Mesodermal cell (in vitro differentiated cells): ENCODE results near the gene AP5B1.
"Not testable (repeated sequence)": the region's sequence is repeated elsewhere in the genome, so short reads cannot be mapped to it uniquely, and the experiment has no call there.

Experiments
- H3K27ac ChIP-seq: 2 replicates; pipeline ENCODE4 v1.7.0; 2013; ENCODE audit warnings: mild to moderate bottlenecking, low read depth, low read length, moderate library complexity; ENCODE audit not compliant: severe bottlenecking
- H3K36me3 ChIP-seq: 2 replicates; pipeline ENCODE4 v1.7.1; 2013; ENCODE audit warnings: mild to moderate bottlenecking, low read length, moderate library complexity; ENCODE audit not compliant: control insufficient read depth, insufficient read depth
- H3K4me1 ChIP-seq: one replicate; pipeline ENCODE4 v1.7.1; 2013; ENCODE audit warnings: mild to moderate bottlenecking, low read length; ENCODE audit not compliant: insufficient read depth, control insufficient read depth, poor library complexity, severe bottlenecking
- H3K4me3 ChIP-seq: 2 replicates; pipeline ENCODE4 v1.7.0; 2013; ENCODE audit warnings: low read length, control low read depth, mild to moderate bottlenecking; ENCODE audit not compliant: insufficient read depth, poor library complexity, severe bottlenecking; ENCODE audit errors: extremely low read depth
- H3K9me3 ChIP-seq: 2 replicates; pipeline ENCODE4 v1.7.1; 2013; ENCODE audit warnings: mild to moderate bottlenecking, low read length, moderate library complexity; ENCODE audit not compliant: control insufficient read depth
- WGBS, 2 experiments: methylation state at CpG; one replicate each; pipeline ENCODE4 v1.1.5; 2013; ENCODE audit warnings: missing lambda C conversion rate in 2 of 2; ENCODE audit not compliant: insufficient coverage in 2 of 2; 5-methylcytosine and 5-hydroxymethylcytosine counted together

Gene AP5B1

DNA sequence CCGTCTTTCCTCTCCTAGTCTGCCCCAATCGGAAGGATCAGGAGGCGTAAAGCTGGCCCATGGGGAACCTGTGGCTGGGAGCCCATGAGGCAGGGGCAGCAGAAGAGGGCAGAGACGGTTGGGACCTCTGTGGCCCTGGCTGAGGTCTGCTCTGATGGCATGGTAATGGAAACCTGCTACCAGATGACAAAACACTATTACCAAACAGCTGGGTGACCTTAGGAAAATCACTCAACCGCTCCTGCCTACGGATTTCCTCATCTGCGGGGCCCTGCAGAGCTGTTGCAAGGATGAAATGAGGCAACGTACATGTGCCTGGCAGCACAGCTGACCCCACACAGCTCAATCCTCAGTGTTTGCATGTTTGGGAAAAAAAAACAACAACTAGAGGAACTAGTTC lies 4.6 kb downstream of the AP5B1 start:
- WGBS, 2 experiments = 92 to 94% methylated on average over 7 of the region's 8 CpGs
- H3K36me3 ChIP-seq = peaks cover 32% of the 10 kb centered on the region
- no peaks in the 10 kb centered on the region for H3K9me3 ChIP-seq
- no peaks in the 10 kb centered on the region for H3K4me1 ChIP-seq
- H3K4me3 ChIP-seq = no peak overlapping the region
- no peak overlapping the region for H3K27ac ChIP-seq

DNA sequence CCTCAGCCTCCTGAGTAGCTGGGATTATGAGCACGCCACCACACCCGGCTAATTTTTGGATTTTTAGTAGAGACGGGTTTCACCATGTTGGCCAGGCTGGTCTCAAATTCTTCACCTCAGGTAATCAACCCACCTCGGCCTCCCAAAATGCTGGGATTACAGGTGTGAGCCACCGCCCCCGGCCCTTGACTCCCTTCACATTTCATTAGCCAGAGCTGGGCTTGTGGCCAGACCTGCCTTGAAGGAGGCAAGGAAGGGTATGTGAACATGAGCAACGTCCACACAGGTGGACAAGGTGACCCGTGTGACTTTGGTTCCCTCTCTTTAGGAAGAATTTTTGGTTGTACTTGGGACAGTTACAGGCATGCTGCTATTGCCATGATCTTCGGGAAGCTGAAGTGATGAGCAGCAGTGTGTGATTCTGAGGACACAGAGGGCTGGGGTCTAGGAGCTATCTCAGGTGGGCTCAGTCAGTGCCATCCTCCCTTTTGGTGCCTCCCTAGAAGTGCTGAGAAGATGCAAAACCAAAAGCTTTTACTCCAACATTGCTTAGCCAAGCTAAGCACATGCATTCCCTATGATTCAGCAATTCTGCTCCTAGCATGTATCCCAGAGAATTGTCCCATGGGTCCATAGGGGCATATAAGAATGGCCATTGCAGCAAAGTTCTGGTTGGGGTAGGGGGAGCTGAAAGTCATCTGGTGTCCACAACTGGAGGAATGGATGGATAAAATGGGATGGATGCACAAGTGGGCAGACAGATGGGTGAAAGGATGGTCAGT lies 6.1 kb downstream of the AP5B1 start:
- 93 to 95% methylated on average over 4 to 5 of the region's 9 CpGs for WGBS, 2 experiments
- no peaks in the 10 kb centered on the region for H3K9me3 ChIP-seq

DNA sequence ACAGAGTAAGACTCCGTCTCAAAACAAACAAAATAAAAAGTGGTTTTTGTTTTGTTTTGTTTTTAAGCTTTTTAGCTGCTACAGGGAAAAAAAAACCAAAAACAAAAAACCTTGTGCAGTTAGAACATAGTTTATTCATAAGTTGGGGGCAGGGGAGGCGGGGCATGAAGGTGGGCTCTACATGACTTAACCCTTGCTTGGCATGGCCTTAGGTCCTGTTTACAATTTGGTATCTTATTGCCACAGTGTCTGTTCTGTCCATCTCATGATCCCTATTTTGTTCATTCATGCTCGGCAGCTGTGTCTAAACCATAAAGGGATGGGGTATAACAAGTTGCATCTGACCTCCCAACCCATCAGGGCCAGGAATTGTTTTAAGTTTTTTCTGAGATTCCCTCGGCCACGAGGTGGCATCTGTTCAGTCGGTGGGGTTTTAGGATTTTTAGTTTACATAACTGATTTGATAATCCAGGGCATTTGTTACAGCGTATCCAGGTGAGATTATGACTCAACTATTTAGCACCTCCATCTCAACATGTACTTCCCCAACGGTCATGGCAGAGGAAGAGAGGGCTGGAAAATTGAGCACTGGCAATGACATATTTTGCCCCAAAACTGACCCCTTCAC lies 6.9 kb downstream of the AP5B1 start:
- no peaks in the 10 kb centered on the region for H3K9me3 ChIP-seq
- H3K4me3 ChIP-seq = no peak overlapping the region
- no peaks in the 10 kb centered on the region for H3K4me1 ChIP-seq
- peaks cover 26% of the 10 kb centered on the region for H3K36me3 ChIP-seq
- 92 to 100% methylated on average over 2 to 4 of the region's 8 CpGs for WGBS, 2 experiments
- no peak overlapping the region for H3K27ac ChIP-seq

More for the DNA sequence above, 6.1 kb downstream of the AP5B1 start:
- no peaks in the 10 kb centered on the region for H3K4me1 ChIP-seq
- H3K4me3 ChIP-seq = no peak overlapping the region
- H3K36me3 ChIP-seq = peaks cover 32% of the 10 kb centered on the region
- no peak overlapping the region for H3K27ac ChIP-seq

DNA sequence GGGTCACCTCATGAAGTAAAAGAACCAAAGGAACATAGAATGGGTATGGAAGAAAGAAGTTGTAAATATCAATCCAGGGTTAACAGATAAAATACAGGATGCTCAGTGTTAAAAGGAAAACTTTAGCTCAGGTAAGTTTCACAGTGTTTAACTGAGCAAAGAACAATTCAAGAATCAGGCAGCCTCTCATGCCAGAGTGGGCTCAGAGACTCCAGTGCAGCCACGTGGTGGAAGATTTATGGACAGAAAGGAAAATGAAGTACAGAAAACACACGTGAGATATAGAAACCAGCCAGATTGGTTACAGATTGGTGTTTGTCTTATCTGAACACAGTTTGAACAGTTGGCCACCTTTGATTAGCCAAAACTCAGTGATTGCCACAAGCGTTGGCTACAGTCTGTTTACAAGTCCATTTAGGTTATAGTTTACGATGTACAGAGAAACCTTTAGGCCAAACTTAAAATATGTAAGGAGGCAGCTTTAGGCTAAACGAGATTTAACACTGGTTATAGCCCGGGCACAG lies 9.1 kb downstream of the AP5B1 start:
- Histone ChIP-seq H3K9me3 (no peaks in the 10 kb centered on the region), H3K27ac (no peak overlapping the region), H3K4me1 (no peaks in the 10 kb centered on the region), H3K4me3 (no peak overlapping the region), H3K36me3 (peaks cover 9% of the 10 kb centered on the region)
- WGBS, 2 experiments = 87 to 94% methylated on average over 4 to 6 of the region's 6 CpGs

DNA sequence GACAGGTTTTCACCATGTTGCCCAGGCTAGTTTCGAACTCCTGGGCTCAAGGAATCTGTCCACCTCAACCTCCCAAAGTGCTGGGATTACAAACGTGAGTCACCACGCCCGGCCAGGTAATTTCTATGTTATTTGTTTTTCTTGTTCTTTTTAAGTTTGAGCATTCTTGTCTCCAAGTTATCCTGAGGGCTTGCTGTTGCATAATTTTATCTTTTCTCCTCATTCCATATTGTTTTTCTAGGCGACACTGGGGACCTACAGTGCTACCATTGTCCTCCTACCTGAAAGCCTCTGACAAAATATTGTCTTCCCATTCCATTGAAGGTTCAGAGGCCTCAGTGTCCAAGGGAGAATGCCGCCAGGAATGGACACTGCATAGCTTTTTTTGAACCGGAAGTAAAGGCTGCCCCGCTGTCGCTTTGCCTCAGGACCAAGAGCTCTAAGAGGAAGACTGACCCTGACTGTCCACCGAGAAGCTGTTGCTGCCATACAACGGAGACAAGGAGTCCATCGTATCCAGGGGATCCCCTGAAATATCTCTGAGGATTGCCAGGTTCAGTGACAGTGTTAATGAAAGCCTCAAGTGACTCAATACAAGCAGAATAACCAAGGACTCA lies 9.7 kb downstream of the AP5B1 start:
- H3K27ac ChIP-seq = no peak overlapping the region
- no peaks in the 10 kb centered on the region for H3K9me3 ChIP-seq
- peaks cover 5% of the 10 kb centered on the region for H3K36me3 ChIP-seq
- no peak overlapping the region for H3K4me3 ChIP-seq
- no peaks in the 10 kb centered on the region for H3K4me1 ChIP-seq
- 86 to 87% methylated on average over 10 of the region's 12 CpGs for WGBS, 2 experiments

DNA sequence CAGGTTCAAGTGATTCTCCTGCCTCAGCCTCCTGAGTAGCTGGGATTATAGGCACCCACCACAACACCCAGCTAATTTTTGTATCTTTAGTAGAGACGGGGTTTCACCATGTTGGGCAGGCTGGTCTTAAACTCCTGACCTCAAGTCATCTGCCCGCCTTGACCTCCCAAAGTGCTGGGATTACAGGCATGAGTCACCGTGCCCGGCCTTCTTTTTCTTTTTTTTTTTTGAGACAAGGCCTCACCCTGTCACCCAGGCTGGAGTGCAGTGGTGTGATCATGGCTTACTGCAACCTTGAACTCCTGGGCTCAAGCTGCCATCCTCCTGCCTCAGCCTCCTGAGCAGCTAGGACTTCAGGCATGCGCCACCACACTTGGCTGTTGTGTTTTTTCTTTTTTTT lies 13.0 kb downstream of the AP5B1 start:
- not testable (repeated sequence) for H3K27ac ChIP-seq, H3K36me3 ChIP-seq, H3K9me3 ChIP-seq, H3K4me3 ChIP-seq, H3K4me1 ChIP-seq
- WGBS, 2 experiments = 67 to 71% methylated on average over 1 to 4 of the region's 5 CpGs

DNA sequence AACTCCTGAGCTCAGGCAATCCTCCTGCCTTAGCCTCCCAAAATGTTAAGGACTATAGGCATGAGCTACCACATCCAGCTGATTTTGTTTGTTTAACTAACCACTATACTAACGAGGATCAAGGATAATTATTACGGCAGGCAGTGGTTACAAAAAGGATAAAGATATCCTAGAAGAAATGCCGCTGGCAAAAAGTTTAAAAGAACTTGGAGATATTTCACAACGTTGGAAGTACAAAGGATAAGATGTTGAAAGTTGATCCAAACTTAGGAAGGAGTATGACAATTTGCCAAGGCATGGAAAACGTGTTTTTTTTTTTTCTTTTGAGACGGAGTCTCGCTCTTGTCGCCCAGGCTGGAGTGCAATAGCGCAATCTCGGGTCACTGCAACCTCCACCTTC lies 13.4 kb downstream of the AP5B1 start:
- Histone ChIP-seq H3K27ac (no peak overlapping the region), H3K4me3 (no peak overlapping the region), H3K36me3 (no peaks in the 10 kb centered on the region), H3K4me1 (no peaks in the 10 kb centered on the region), H3K9me3 (no peaks in the 10 kb centered on the region)
- WGBS, 2 experiments = 86% methylated on average over 8 to 9 of the region's 10 CpGs

DNA sequence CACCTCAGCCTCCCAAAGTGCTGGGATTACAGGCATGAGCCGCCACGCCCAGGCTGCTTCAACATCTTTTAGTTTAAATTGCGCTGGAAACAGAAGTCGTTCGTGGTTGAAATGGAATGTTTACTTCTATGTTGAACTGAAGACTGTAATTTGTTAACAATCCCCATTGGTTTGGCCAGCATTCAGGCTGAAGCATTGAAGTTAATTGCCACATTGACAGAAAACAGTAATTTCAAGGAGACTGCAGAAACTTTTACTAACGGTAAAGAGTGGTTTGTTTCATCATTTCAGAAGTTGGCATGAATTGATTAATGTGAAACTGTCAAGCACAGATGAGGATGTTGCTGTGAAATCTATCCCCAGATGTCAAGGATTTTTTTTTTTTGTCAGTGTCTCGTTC lies 14.2 kb downstream of the AP5B1 start:
- no peaks in the 10 kb centered on the region for H3K36me3 ChIP-seq
- H3K27ac ChIP-seq = no peak overlapping the region
- H3K9me3 ChIP-seq = no peaks in the 10 kb centered on the region
- H3K4me1 ChIP-seq = no peaks in the 10 kb centered on the region
- 76 to 90% methylated on average over 5 to 7 of the region's 7 CpGs for whole genome bisulfite sequencing, 2 experiments
- H3K4me3 ChIP-seq = no peak overlapping the region

DNA sequence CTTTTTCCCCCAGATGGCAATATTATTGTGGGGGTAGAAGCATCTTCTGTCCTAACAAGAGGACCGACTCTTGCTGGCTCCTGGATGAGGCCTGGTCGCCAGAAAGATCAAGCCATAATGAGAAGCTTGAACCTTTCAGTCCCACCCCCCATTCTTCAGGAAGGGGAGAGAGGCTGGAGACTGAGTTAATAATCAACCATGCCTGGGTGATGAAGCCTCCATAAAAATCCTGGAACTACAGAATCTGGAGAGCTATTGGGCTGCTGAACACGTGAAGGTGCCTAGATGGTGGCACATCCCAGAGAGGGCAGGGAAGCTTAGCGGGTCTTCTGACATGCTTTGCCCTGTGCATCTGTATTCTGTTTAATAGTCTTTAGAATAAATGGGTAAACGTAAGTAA lies 16.3 kb downstream of the AP5B1 start:
- Histone ChIP-seq H3K9me3 (no peaks in the 10 kb centered on the region), H3K4me3 (no peak overlapping the region), H3K36me3 (no peaks in the 10 kb centered on the region), H3K27ac (no peak overlapping the region), H3K4me1 (no peaks in the 10 kb centered on the region)
- 72 to 91% methylated on average over 2 to 3 of the region's 5 CpGs for WGBS, 2 experiments

DNA sequence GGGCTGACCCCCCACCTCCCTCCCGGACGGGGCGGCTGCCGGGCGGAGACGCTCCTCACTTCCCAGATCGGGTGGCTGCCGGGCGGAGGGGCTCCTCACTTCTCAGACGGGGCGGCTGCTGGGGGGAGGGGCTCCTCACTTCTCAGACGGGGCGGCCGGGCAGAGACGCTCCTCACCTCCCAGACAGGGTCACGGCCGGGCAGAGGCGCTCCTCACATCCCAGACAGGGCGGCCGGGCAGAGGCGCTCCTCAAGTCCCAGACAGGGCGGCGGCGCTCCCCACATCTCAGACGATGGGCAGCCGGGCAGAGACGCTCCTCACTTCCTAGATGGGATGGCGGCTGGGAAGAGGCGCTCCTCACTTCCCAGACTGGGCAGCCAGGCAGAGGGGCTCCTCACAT lies 18.0 kb downstream of the AP5B1 start:
- not testable (repeated sequence) for H3K4me1 ChIP-seq, H3K9me3 ChIP-seq, H3K36me3 ChIP-seq, H3K4me3 ChIP-seq, H3K27ac ChIP-seq
- 87 to 93% methylated on average over 8 to 13 of the region's 29 CpGs for WGBS, 2 experiments

DNA sequence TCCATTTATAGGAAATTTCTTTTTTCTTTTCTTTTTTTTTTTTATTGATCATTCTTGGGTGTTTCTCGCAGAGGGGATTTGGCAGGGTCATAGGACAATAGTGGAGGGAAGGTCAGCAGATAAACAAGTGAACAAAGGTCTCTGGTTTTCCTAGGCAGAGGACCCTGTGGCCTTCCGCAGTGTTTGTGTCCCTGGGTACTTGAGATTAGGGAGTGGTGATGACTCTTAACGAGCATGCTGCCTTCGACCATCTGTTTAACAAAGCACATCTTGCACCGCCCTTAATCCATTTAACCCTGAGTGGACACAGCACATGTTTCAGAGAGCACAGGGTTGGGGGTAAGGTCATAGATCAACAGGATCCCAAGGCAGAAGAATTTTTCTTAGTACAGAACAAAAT lies 18.6 kb downstream of the AP5B1 start:
- no CpG with 5 or more reads among the region's 5 CpGs for WGBS, 2 experiments
- not testable (repeated sequence) for H3K27ac ChIP-seq, H3K36me3 ChIP-seq, H3K9me3 ChIP-seq, H3K4me3 ChIP-seq, H3K4me1 ChIP-seq
